Thyroid gland (tissue), 4 donors: ENCODE results near the gene CA5A. TPM values are rescaled to one million over a fixed set of nuclear protein-coding genes. Genes with fewer than 3 reads are reported as not detected.

Source experiments
- DNase-seq, 2 donors: peaks; one replicate each; pipeline ENCODE4 v3.0.0-alpha.2; 2019
- H3K27ac ChIP-seq, 3 donors: fragments of 200-600 bp; sonication (generic); 1 replicate in 2 of 3; 2 replicates in 1 of 3; pipeline ENCODE4 v1.5.1; 2016 to 2019; ENCODE audit warnings: mild to moderate bottlenecking in 1 of 3, moderate library complexity in 1 of 3
- H3K27me3 ChIP-seq: fragments of 200-600 bp; sonication (generic); one replicate; pipeline ENCODE4 v1.5.1; 2019
- H3K36me3 ChIP-seq, 2 donors: fragments of 200-600 bp; sonication (generic); one replicate each; pipeline ENCODE4 v1.5.1; 2016 to 2019
- H3K4me1 ChIP-seq, 2 donors: fragments of 200-600 bp; sonication (generic); one replicate each; pipeline ENCODE4 v1.5.1; 2017 to 2019
- H3K4me3 ChIP-seq, 3 donors: fragments of 200-600 bp; sonication (generic); replicated peaks in 1 of 3; 1 replicate in 2 of 3; 2 replicates in 1 of 3; pipeline ENCODE4 v1.5.1; 2016; ENCODE audit warnings: mild to moderate bottlenecking in 1 of 3
- H3K9me3 ChIP-seq: fragments of 200-600 bp; sonication (generic); one replicate; pipeline ENCODE4 v1.5.1; 2017
- CTCF ChIP-seq, 6 experiments: fragments of 200-600 bp in 3 of 6; fragments of 450-650 bp in 3 of 6; sonication (generic) in 3 of 6; IDR thresholded peaks; one replicate each; pipeline ENCODE4 v1.5.1; 2016 to 2019; ENCODE audit warnings: antibody characterized with exemption in 6 of 6, mild to moderate bottlenecking in 2 of 6, inconsistent platforms in 1 of 6, moderate library complexity in 1 of 6
- POLR2A ChIP-seq, 2 donors: fragments of 450-650 bp; IDR thresholded peaks; one replicate each; pipeline ENCODE4 v1.6.1; 2017; ENCODE audit warnings: antibody characterized with exemption in 2 of 2, mild to moderate bottlenecking in 2 of 2, moderate library complexity in 1 of 2
- WGBS, 2 donors: methylation state at CpG; one replicate each; pipeline ENCODE4 v1.1.5; 2017; 5-methylcytosine and 5-hydroxymethylcytosine counted together
- intact Hi-C: fragments of 100-400 bp; cut with DNase I; formaldehyde crosslinking; loops from one replicate; pipeline ENCODE4 v1.15.1; 2023
- total RNA-seq, 4 donors: library from RNA; depleted of rRNA; stranded (reverse); fragments of >200 nt; gene quantifications; one replicate each; pipeline ENCODE4 v1.2.3, GENCODE V29; 2016

The CA5A gene
- total RNA-seq, 4 donors from 2014 or later, result not detected

- DNase-seq, result peak; percentile 48 to 62
- no peaks in the 10 kb centered on the region for H3K27me3 ChIP-seq
- TF ChIP-seq CTCF (IDR thresholded peaks at IDR 0.05) (no peak), POLR2A (IDR thresholded peaks at IDR 0.05) (no peak)
- no peaks in the 10 kb centered on the region for H3K9me3 ChIP-seq
- H3K4me3 ChIP-seq, result no peak overlapping the region
- 84 to 85% methylated on average over 21 to 22 of the region's 22 CpGs for WGBS, 2 donors
- no peaks in the 10 kb centered on the region for H3K36me3 ChIP-seq
- peak overlapping the region; percentile 78 to 92 (median 84) for H3K27ac ChIP-seq
- intact Hi-C loops, result no loop called here
- H3K4me1 ChIP-seq, result peaks cover 32 to 43% of the 10 kb centered on the region in 2 donors
Measured at GRCh38 chr16:87947356-87948118, 11.2 kb upstream of the CA5A start.

- intact Hi-C loops, result no loop called here
- H3K27ac ChIP-seq, result peak overlapping the region in 2 of 3 donors; percentile 84 to 92
- TF ChIP-seq POLR2A (IDR thresholded peaks at IDR 0.05) (no peak), CTCF (IDR thresholded peaks at IDR 0.05) (no peak)
- WGBS, 2 donors, result 79 to 82% methylated on average over 11 to 14 of the region's 14 CpGs
- H3K9me3 ChIP-seq, result no peaks in the 10 kb centered on the region
- no peaks in the 10 kb centered on the region for H3K27me3 ChIP-seq
- DNase-seq, result no peak
- no peak overlapping the region for H3K4me3 ChIP-seq
- peaks cover 24 to 36% of the 10 kb centered on the region in 2 donors for H3K4me1 ChIP-seq
- no peaks in the 10 kb centered on the region for H3K36me3 ChIP-seq
Measured at GRCh38 chr16:87946596-87947347, 10.4 kb upstream of the CA5A start.

- intact Hi-C loops, result no loop called here
Measured at GRCh38 chr16:87945351-87946042, 9.2 kb upstream of the CA5A start.

GRCh38 chr16:87942680-87943079 lies 6.4 kb upstream of the CA5A start:
- DNase-seq, result no peak
- H3K27ac ChIP-seq, result no peak overlapping the region
- H3K36me3 ChIP-seq, result no peaks in the 10 kb centered on the region
- intact Hi-C loops, result no loop called here
- H3K4me3 ChIP-seq, result no peak overlapping the region
- no peak for TF ChIP-seq POLR2A (IDR thresholded peaks at IDR 0.05)
- TF ChIP-seq CTCF (IDR thresholded peaks at IDR 0.05), result no peak
- no peaks in the 10 kb centered on the region for H3K9me3 ChIP-seq
- no peaks in the 10 kb centered on the region for H3K27me3 ChIP-seq
- WGBS, 2 donors, result 81 to 84% methylated on average over 5 of the region's 5 CpGs
- peaks cover 14 to 15% of the 10 kb centered on the region in 2 donors for H3K4me1 ChIP-seq

More at GRCh38 chr16:87945351-87946042, 9.2 kb upstream of the CA5A start:
- Histone ChIP-seq H3K4me1 (peaks cover 24 to 36% of the 10 kb centered on the region in 2 donors), H3K36me3 (no peaks in the 10 kb centered on the region), H3K27ac (peak overlapping the region; percentile 83 to 92 (median 84)), H3K27me3 (no peaks in the 10 kb centered on the region), H3K9me3 (no peaks in the 10 kb centered on the region), H3K4me3 (peak overlapping the region in 1 of 3 donors; percentile 14)
- DNase-seq, result peak; percentile 91 to 95
- TF ChIP-seq CTCF (IDR thresholded peaks at IDR 0.05), result no peak
- TF ChIP-seq POLR2A (IDR thresholded peaks at IDR 0.05), result peak in 1 of 2 donors; percentile 83
- 7 to 10% methylated on average over 5 to 19 of the region's 22 CpGs for WGBS, 2 donors
